GM19025 (cell line): ENCODE measurements around the gene KCNK5.

Experiments used
- ATAC-seq: cut with Tn5 transposase; IDR thresholded peaks from one replicate; pipeline ENCODE4 v1.9.1; 2021; ENCODE audit warnings: mild to moderate bottlenecking, low read depth, moderate library complexity; ENCODE audit not compliant: unreplicated experiment

Gene KCNK5

DNA sequence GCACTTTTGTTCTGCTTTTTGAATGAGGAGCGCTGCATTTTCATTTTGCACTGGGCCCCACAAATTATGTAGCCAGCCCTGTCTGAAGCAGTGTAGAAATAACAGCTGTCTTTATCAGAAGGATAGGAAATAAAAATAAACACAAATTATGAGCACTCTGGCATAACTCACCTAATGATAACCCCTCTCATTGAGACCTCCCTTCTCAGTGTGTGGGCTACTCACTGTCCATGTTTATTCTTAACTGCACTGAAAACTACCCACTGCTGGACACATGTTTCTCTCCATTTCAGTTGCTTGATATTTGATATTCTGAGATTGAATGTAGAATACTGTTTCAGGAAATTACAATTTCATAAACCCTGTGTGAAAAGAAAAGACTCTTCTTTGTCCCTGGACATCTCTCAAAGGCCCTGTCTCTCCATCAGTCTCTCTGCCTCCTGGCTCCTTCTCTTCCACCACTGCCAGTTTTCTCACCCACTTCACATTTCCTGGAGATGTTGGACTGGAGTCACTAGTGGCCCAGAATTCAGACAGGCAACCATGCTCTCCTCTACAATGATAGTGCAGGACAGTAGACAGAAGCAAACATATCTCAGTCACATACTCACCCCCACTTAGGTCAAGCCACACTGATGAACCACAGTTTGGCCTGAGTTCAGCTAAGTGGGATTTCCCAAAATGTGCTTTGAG is 84.6 kb downstream of the KCNK5 start:
- ATAC-seq, result no peak

DNA sequence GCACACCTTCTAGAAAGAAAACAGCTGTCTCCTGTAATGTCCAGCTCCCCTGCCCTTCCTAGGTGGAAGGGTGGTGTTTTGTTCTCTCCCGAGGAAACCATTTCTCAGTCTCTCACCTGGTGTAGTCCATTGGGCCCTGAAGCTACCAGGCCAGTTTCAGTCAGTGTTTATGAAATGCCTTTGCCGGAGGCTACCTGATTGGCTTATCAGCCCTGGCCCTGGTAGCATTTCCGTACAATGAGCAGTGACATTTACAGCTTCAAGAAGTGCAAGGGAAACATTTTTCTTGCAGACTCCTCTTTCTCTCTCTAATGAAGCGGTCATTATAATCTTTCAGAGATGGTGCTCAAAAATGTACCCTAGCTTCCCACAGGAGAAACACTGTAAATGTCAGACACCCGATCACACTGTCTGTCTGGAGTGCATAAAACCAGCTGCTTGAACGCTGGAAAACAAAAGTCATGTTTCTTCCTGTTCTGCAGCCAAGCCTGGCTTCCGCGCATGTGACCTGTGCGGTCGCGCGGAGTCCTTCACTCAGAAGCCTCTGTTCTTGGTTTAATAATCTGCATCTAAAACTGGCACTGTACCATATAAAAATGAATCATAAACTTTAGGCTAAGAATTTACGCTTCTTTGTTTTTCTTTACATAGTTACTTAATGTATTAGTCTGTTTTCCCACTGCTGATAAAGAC is 85.9 kb downstream of the KCNK5 start:
- ATAC-seq, result no peak

DNA sequence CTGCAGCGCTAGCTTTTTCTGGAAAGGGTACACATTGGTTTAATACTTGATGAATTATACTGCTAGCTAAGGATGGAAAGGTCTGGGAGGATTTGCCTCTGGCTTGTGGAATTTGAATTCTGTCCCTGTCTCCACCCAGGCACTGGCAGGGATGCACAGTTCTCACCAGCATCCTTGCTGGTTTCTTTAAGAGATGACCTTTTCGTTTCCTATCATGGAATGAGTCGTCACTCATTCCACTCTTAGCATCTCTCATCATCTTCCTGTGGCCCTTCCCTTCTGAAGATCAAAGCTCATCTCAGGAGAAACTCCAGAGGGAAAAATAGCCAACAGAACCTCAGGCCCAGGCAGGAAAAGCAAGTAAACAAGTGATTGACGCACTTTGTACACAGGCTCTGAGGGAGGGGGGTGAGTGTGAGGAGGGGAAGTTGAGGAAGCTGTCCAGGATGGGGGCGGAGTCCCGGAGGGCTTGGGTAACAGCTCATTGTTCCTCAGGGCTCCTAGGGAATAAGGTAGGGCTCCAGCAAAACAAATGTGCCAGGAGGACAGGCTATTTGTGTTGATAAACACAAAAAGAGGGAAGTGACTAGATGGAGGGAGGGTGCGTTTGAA is 88.6 kb downstream of the KCNK5 start:
- ATAC-seq, result no peak
